GM12891 (cell line): Measurements from ENCODE around the gene ZNF200.

ENCODE experiments used
- DNase-seq: peaks from one replicate; pipeline ENCODE4 v3.0.0; 2011; ENCODE audit warnings: low spot score; ENCODE audit not compliant: insufficient read length
- FAIRE-seq: peaks from 2 replicates; lab custom pipeline; 2011; peaks lifted over from hg19 to GRCh38; lab: Jason Lieb, UNC
- PAX5 ChIP-seq: IDR thresholded peaks from 2 replicates; pipeline ENCODE4 v1.6.1; 2011; ENCODE audit warnings: low read length, moderate library complexity, mild to moderate bottlenecking; ENCODE audit not compliant: insufficient read depth, severe bottlenecking
- POLR2A ChIP-seq: IDR thresholded peaks from 2 replicates; pipeline ENCODE4 v1.6.1; 2011; ENCODE audit warnings: low read depth, low read length, control low read depth
- POLR2AphosphoS5 ChIP-seq: IDR thresholded peaks from 2 replicates; pipeline ENCODE4 v1.6.1; 2011; ENCODE audit warnings: low read depth, low read length, control low read depth
- POU2F2 ChIP-seq: IDR thresholded peaks from 2 replicates; pipeline ENCODE4 v1.6.1; 2011; ENCODE audit warnings: low read depth, mild to moderate bottlenecking, control low read depth, low read length, moderate library complexity
- SPI1 ChIP-seq: IDR thresholded peaks from 2 replicates; pipeline ENCODE4 v1.6.1; 2011; ENCODE audit warnings: low read depth, low read length, control low read depth
- TAF1 ChIP-seq: IDR thresholded peaks from 2 replicates; pipeline ENCODE4 v1.6.1; 2011; ENCODE audit warnings: low read depth, low read length, control low read depth

Gene ZNF200

DNA sequence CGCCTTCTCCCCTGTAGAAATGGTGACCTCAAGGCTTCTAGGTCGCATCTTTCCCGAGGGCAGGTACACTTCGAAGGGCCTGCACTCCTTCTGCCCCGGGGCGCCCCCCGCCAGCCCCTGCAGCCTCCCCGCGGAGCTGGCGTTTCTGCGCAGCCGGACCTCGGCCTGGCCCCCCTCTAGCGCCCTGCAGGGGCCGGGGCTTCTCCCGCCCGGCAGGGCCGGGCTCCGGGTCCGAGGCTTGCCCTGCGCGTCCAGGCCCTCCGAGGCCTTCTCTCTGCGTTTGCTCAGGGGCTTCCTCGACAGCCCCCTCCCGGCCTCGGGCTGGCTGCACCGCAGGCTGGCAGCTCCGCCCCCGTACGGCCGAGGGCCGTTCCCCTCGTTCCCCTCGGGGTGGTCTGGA, 19.4 kb upstream of the ZNF200 start:
- FAIRE-seq (no peak), DNase-seq (no peak)
- no peak for TF ChIP-seq PAX5
- no peak for TF ChIP-seq POLR2A
- TF ChIP-seq SPI1 = no peak
- no peak for TF ChIP-seq TAF1

DNA sequence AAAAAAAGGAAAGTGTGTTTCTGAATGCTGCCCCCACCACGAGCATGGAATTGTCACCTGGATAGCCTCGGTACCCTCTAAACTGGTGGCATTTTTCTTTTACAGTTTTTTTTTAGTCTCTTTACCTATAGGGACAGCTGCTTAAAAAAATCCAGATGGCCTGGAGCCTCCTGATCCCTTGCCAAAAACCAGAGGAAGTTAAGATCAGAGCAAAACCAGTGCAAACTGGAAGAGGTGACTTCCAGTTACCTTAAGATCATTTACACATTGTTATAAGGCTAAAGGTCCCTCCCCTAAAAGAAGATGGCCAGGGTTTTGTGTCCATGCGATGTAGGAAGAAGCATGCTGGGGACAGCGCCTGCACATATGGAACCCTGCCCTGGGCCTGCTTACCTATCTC, 18.0 kb upstream of the ZNF200 start:
- TF ChIP-seq SPI1 (no peak), POU2F2 (no peak), POLR2A (no peak), TAF1 (no peak), POLR2AphosphoS5 (no peak), PAX5 (no peak)
- DNase-seq (no peak), FAIRE-seq (no peak)

DNA sequence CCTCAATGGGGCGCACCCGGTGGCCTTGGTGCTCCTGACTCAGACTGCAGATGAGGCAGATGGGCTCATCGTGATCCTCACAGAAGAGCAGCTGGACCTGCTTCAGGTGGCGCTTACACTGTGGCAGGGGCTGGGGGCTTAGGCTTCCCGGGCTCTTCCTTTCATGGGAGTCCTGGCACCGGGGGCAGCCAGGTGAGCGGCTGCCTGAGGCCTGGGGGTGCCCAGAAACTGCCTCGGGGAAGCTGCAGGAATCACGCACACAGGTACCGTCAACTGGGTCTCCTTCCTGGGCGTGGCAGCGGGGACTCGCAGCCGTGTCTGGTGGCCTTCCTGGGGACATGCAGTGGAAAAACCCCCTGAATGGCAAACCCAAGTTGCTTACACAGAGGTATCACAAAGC, 14.5 kb upstream of the ZNF200 start:
- TF ChIP-seq POLR2A = no peak
- no peak for TF ChIP-seq TAF1
- TF ChIP-seq SPI1 = no peak
- TF ChIP-seq PAX5 = no peak
- TF ChIP-seq POLR2AphosphoS5 = no peak
- no peak for TF ChIP-seq POU2F2
- DNase-seq (no peak), FAIRE-seq (no peak)

DNA sequence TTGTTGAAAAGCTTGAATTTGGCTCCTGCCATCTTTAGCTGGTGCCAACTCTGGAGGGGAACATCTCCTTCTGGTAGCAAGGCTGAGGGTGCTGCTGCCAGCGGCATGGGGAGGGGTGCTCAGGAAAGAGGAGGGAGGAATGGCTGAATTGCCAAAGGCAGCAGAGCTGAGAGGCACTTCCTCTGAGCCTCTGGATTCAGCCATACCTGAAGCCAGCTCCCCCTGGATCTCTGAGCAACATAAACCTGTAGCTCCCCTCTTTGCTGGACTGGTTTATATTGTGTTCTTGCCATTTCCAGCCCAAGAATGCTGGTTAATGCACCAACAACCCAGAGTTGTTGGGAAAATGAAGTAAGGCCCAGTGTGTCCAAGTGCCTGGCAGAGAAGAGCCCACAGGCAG, 14.1 kb upstream of the ZNF200 start:
- DNase-seq (no peak), FAIRE-seq (no peak)
- TF ChIP-seq TAF1 (no peak), PAX5 (no peak), POU2F2 (no peak), POLR2AphosphoS5 (no peak), POLR2A (no peak), SPI1 (no peak)

DNA sequence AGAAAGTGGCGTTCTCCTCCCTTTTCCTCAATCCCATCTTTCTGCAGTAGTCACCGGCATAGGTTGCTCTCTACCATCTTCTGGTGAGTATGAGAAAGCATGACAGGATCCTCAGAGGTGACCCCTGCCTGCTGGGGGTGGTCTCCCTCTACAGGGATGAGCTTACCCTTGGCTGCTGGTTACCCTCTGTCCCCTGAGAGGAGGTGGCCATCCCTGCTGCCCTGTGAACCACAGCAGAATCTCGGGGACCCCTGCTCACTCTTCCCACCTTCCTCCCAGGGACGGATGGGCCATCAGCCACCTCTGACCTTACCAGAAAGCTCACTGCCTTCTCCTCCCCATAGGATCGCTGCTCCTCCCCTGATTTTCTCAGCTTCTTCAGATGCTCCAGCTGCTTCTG, 13.6 kb upstream of the ZNF200 start:
- FAIRE-seq (no peak), DNase-seq (no peak)
- no peak for TF ChIP-seq POLR2A

DNA sequence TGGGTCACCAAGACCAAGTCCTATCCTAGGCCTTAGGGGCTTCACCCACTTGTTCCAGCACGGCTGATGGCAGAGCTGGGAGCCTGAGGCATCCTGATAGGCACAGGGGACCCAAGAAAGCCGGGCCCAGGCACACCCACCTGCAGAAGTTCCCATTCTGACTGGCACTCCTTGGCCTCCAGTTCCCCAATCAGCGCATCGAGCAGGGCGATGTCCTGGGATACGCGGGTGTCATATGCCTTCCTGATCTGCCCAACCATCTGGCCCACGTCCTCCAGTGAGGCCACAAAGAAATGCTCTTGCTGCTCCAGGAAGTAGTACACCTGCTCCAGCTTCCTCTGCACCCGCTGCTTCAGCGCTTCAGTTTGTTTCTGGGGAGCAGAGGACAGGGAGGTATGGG, 11.9 kb upstream of the ZNF200 start:
- no peak for DNase-seq
- TF ChIP-seq SPI1 = no peak
- no peak for TF ChIP-seq TAF1
- no peak for TF ChIP-seq POLR2AphosphoS5
- TF ChIP-seq PAX5 = no peak
- no peak for FAIRE-seq

DNA sequence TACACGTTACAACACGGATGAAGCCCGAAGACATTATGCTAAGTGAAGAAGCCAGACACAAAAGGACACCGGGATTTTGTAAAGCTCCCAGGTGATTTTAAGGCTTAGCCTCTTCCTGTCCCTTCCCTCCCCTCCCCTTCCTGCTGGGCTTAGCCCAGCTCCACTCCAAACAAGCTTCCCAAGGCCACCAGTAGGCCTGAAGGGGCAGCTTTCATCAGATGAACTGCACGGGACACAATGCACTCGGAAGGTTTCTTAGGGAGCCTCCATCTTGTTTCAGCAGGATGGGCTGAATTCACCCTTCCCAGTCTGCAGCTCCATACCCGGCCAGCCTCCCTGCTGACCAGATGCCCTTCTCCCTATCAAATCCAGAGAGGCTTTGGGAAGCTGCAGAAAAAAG, 11.0 kb upstream of the ZNF200 start:
- TF ChIP-seq POLR2AphosphoS5 (no peak), SPI1 (no peak), POU2F2 (no peak), TAF1 (no peak), POLR2A (no peak), PAX5 (no peak)
- FAIRE-seq (no peak), DNase-seq (no peak)

DNA sequence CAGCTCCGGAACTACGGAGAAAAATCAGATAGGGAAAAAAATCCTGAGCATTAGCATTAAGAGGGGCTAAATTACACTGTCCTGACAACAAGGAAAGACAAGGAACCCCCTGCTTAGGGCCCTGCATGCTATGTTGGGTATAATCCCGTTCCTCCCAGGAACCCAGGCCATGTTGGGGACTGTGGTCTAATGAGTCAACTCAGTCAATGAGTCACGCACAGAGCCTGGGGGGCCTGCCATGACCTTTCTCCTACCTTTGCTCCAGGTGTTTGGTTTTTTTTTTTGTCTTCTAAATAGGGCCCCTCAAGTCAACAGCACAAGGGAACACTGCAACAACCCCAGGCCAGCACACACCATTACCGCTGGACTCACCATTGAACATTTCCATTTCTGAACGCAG, 8.9 kb upstream of the ZNF200 start:
- DNase-seq (no peak), FAIRE-seq (no peak)
- TF ChIP-seq PAX5 (no peak), TAF1 (no peak), SPI1 (no peak), POLR2AphosphoS5 (no peak)

DNA sequence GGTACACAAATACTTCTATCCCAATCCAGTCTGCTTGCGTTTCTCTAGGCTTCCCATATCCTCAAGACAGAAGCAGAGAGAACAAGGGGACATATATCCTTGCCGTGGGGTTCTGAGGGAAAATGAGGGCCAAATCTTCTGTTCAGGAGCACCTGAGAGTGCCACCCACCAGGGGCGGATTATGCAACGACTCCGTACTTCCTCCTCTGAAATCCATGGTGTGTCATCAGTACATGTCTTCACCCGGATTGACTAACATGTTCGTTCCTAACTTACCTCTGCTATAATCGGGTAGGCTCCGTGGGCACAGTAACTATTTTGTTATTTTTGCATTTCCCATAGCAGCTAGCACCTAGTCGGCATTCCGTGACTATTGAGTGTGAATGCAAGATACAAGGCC, 7.8 kb upstream of the ZNF200 start:
- no peak for DNase-seq
- no peak for FAIRE-seq
- TF ChIP-seq PAX5 = no peak
- no peak for TF ChIP-seq POLR2A
- no peak for TF ChIP-seq POLR2AphosphoS5
- no peak for TF ChIP-seq SPI1
- TF ChIP-seq TAF1 = no peak
- TF ChIP-seq POU2F2 = no peak

DNA sequence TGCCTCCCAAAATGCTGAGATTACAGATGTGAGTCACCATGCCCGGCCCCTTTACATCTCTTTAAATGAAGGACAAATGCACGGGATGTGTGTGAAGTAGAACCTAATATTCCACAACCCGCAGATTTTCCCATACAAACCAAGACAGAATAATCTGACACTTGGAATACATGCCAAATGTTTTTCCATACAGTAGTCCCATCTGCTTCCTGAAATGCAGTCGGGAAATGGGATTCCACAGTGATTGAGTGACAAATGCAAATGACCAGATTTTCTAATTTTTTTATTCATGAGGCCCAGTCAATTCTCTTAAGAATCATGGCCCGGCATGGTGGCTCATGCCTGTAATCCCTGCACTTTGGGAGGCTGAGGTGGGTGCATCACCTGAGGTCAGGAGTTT, 6.8 kb upstream of the ZNF200 start:
- DNase-seq = no peak
- TF ChIP-seq POLR2A (no peak), TAF1 (no peak), POU2F2 (no peak), PAX5 (no peak), SPI1 (no peak), POLR2AphosphoS5 (no peak)
- no peak for FAIRE-seq

DNA sequence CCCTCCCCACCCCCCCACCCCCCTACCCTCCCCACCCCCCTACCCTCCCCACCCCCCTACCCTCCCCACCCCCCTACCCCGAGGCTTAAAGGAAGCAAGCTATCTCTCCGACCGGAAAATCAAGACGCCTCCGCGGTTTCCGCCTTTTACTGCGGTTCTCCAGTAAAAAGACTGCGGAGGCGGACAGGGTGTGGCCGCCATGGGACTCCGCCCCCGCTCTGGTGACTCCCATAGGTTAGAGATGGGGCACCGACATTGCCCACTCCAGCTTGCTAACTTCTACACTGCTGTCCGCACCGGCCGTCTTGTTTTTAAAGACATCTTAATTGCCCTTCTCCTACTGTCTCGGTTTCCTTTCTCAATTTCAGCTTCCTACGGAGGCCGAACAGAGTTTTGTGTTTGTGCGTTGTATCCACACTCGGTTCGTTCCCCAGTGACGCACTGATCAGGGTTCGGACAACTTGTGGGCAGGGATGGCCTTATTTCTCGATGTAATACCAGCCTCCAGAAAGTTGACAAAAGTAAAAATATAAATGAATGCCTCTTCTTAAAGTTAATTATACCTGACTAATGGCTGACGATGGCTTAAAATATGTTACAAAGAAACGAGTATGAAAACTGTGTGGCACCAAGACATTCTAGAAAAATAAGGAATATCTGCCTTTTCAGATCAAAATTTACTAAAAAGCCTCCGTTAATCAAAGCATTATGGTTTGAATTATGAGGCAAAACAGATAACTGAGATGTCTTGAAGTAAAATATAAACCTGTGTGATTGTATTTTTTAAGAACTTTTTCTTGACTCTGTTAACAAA, 1.1 kb upstream of the ZNF200 start:
- TF ChIP-seq TAF1 = no peak
- TF ChIP-seq POLR2A = no peak
- no peak for TF ChIP-seq PAX5
- no peak for TF ChIP-seq POU2F2
- TF ChIP-seq POLR2AphosphoS5 = no peak
- no peak for TF ChIP-seq SPI1
- DNase-seq (no peak), FAIRE-seq (no peak)

DNA sequence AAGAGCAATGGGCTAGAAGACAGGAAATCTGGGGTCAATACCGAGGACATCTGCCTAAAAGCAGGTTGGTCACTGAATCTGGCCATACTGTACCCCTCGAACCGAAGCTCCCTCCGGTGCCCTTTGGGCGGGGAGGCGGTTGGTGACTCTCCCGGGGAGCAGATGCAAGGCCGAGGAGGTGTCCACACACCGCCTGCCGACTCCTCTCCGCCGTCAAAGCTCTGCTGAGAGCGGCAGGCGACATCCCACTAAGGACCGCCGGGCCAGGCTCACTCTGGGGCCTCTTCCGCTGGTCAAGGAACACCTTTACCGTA, 458 bp downstream of the ZNF200 start:
- DNase-seq = no peak
- FAIRE-seq = no peak
- no peak for TF ChIP-seq TAF1
- TF ChIP-seq PAX5 = no peak
- TF ChIP-seq POU2F2 = no peak
- TF ChIP-seq POLR2AphosphoS5 = no peak
- TF ChIP-seq SPI1 = no peak
- TF ChIP-seq POLR2A = no peak
